Gastroesophageal sphincter (tissue), 3 donors: ENCODE data around the gene RIBC1.

Experiments
- CTCF ChIP-seq, 4 experiments: fragments of 200-600 bp in 2 of 4; fragments of 450-650 bp in 2 of 4; sonication (generic) in 1 of 4; IDR thresholded peaks; one replicate each; pipeline ENCODE4 v1.5.1; 2017 to 2019; ENCODE audit warnings: antibody characterized with exemption in 4 of 4, mild to moderate bottlenecking in 2 of 4, moderate library complexity in 2 of 4
- POLR2A ChIP-seq, 2 donors: fragments of 450-650 bp; IDR thresholded peaks; one replicate each; pipeline ENCODE4 v1.6.1; 2017; ENCODE audit warnings: antibody characterized with exemption in 2 of 2, mild to moderate bottlenecking in 2 of 2, moderate library complexity in 1 of 2

GRCh38 chrX:53377464-53377863 is 45.2 kb upstream of the RIBC1 start:
- TF ChIP-seq CTCF (IDR thresholded peaks at IDR 0.05) (no peak), POLR2A (IDR thresholded peaks at IDR 0.05) (no peak)
